Calu3 (cell line): Measurements from ENCODE around the gene FAM98C. TPM values are rescaled to one million over a fixed set of nuclear protein-coding genes. Genes with fewer than 3 reads are reported as not detected.

Experiments used
- BruUV-seq: library from RNA; stranded (reverse); fragments of 400-500 nt; replicated peaks from 2 replicates; lab custom pipeline; 2021; lab: Mats Ljungman, UMichigan
- CTCF ChIA-PET: fragments of 300-600 bp; sonication (Branson Sonifier 250); formaldehyde crosslinking; loops from one replicate; lab custom pipeline; 2022; ENCODE audit warnings: antibody characterized with exemption; lab: Charles Lee
- DNase-seq: peaks from one replicate; pipeline ENCODE4 v3.0.0; 2022
- H3K27ac Mint-ChIP-seq: one replicate; pipeline ENCODE4 v1.8.0; 2022; ENCODE audit warnings: mixed read lengths; ENCODE audit not compliant: unreplicated experiment
- H3K27me3 Mint-ChIP-seq: one replicate; pipeline ENCODE4 v1.8.0; 2022; ENCODE audit warnings: mixed read lengths; ENCODE audit not compliant: unreplicated experiment
- H3K36me3 Mint-ChIP-seq: one replicate; pipeline ENCODE4 v1.8.0; 2022; ENCODE audit warnings: mild to moderate bottlenecking, moderate library complexity, mixed read lengths; ENCODE audit not compliant: insufficient read depth, unreplicated experiment
- H3K4me1 Mint-ChIP-seq: one replicate; pipeline ENCODE4 v1.8.0; 2022; ENCODE audit warnings: mild to moderate bottlenecking, low read depth, mixed read lengths; ENCODE audit not compliant: unreplicated experiment
- H3K4me3 Mint-ChIP-seq: one replicate; pipeline ENCODE4 v1.8.0; 2022; ENCODE audit warnings: mild to moderate bottlenecking, low read depth, moderate library complexity, mixed read lengths; ENCODE audit not compliant: unreplicated experiment
- H3K9me3 Mint-ChIP-seq: one replicate; pipeline ENCODE4 v1.8.0; 2022; ENCODE audit warnings: low read depth, mixed read lengths; ENCODE audit not compliant: unreplicated experiment
- intact Hi-C: fragments of 100-400 bp; cut with micrococcal nuclease; formaldehyde crosslinking; loops from one replicate; pipeline ENCODE4 v1.10.0; 2022; ENCODE audit not compliant: unreplicated experiment
- total RNA-seq: library from RNA; stranded (reverse); gene quantifications from 2 replicates; pipeline ENCODE4 v1.2.3, GENCODE V29; 2022
- TF ChIP-seq, protein P1 (sequence below): fragments of 200-600 bp; IDR thresholded peaks from one replicate; pipeline ENCODE4 v1.8.0; 2022; ENCODE audit warnings: antibody characterized with exemption; ENCODE audit not compliant: unreplicated experiment

Gene FAM98C
- total RNA-seq, 1 experiment from 2014 or later, result 31.4 TPM

DNA sequence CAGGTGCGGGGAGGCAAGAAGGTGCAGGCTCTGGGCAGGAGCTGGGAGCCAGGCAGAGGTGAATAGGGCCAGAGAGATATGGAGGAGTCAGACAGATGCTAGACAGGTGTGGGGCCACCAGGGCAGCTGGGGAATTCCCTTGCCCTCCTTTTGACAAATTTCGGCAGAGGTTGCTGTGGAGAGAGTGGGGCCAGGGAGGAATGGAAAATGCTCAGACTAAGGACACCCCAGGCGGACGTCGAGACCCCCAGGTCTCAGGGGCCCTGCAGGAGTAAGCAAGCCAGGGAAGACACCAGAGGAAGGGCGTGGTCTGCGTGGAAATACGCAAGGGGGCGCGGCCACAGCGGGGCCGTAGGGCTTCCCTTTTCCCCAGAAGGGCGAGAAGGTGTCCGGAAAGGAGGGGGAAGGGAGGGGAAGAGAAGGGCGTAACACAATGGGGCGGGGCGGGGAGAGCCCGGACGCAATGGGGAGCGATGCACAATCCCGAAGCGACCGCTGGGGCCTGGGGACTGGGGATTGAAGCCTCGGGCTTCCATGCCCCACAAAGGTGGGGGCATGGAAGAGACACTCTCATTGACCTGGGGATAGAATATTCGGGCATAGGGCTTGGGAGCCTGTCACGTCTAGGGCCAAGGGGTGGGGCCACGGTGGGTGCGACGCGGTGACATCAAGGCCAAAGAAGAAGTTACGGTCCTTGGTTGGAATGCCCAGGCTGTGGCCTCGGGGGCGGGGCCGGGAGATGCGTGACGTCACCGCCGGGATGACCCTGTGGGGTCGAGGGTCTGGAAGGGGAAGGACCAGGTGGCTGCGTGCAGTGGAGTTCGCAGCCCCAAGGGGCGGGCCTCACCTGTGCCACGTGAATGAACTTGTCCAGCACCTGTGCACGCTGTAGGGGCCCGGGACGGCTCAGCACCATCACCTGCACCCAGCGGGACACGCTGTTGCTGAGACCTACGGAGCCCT, 14.9 kb downstream of the FAM98C start:
- Mint-ChIP-seq H3K9me3 (no peaks in the 10 kb centered on the region), H3K4me3 (peak overlapping the region; percentile 72), H3K27me3 (peaks cover 50% of the 10 kb centered on the region), H3K27ac (no peak overlapping the region), H3K4me1 (peaks cover 23% of the 10 kb centered on the region), H3K36me3 (peaks cover 7% of the 10 kb centered on the region)
- CTCF ChIA-PET, result interaction anchor here (0.6 kb wide), 1 partner anchor 191 kb away, joined by 3 read pairs; no protein-coding TSS in a partner anchor
- intact Hi-C loops, result no loop called here
- no TSS peak for BruUV-seq
- TF ChIP-seq, protein P1, sequence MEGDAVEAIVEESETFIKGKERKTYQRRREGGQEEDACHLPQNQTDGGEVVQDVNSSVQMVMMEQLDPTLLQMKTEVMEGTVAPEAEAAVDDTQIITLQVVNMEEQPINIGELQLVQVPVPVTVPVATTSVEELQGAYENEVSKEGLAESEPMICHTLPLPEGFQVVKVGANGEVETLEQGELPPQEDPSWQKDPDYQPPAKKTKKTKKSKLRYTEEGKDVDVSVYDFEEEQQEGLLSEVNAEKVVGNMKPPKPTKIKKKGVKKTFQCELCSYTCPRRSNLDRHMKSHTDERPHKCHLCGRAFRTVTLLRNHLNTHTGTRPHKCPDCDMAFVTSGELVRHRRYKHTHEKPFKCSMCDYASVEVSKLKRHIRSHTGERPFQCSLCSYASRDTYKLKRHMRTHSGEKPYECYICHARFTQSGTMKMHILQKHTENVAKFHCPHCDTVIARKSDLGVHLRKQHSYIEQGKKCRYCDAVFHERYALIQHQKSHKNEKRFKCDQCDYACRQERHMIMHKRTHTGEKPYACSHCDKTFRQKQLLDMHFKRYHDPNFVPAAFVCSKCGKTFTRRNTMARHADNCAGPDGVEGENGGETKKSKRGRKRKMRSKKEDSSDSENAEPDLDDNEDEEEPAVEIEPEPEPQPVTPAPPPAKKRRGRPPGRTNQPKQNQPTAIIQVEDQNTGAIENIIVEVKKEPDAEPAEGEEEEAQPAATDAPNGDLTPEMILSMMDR, result no peak
- DNase-seq, result peak; percentile 57

DNA sequence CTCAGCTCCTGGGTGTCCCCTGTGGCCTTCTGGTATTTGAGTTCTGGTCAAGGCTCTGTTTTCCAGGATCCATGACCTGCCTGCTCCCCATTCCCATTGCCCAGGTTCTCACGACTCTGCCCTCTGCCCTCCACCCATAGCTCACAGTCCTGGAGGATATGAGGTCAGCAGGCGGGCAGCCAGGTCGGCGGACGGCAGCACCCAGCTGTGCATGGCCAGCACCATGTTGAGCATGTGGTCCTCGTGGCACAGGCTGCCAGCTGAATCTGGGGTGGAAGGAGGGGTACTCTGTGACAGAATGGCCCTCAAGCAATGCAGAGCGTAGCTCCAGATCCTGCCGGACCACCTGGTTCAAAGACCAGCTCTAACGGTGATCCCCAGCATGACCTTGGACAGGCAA, 18.0 kb downstream of the FAM98C start:
- DNase-seq, result no peak
- H3K27ac Mint-ChIP-seq, result no peak overlapping the region
- H3K36me3 Mint-ChIP-seq, result peaks cover 7% of the 10 kb centered on the region
- H3K9me3 Mint-ChIP-seq, result no peaks in the 10 kb centered on the region
- intact Hi-C loops, result no loop called here
- H3K4me1 Mint-ChIP-seq, result peaks cover 23% of the 10 kb centered on the region
- no peak overlapping the region for H3K4me3 Mint-ChIP-seq
- H3K27me3 Mint-ChIP-seq, result peaks cover 62% of the 10 kb centered on the region
- CTCF ChIA-PET, result no interaction called here
- TF ChIP-seq, protein P1, result no peak
- no TSS peak for BruUV-seq

DNA sequence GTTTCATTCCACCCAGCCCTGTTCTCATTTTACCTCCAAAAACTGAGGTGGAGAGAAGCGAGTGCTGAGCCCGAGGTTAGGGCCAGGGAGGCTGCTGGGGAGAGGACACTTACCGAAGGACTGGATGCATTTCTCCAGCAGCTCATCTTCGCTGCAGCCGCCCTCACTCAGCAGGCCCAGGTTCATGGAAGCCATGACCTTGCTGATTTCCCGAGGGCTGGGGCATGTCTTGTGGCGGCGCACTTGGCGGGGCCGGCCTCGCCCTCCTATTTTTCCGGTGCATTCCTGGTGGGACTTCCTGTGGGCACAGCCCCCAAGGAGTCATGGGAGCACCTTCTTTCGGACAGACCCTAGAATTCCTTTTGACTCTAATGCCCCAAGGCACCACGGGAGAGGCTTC, 19.0 kb downstream of the FAM98C start:
- intact Hi-C loops, result no loop called here
- H3K27ac Mint-ChIP-seq, result no peak overlapping the region
- CTCF ChIA-PET, result no interaction called here

DNA sequence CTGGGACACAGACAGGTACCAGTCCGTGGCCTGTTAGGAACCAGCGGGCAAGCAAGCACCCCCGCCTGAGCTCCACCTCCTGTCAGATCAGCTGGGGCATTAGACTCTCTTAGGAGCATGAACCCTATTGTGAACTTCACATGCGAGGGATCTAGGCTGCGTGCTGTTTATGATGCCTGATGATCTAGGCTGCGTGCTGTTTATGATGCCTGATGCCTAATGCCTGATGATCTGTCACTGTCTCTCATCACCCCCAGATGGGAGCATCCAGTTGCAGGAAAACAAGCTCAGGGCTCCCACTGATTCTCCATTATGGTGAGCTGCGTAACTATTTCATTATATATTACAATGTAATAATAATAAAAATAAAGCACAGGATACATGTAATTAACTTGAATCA, 19.5 kb downstream of the FAM98C start:
- Mint-ChIP-seq H3K27ac (no peak overlapping the region), H3K4me1 (peaks cover 15% of the 10 kb centered on the region), H3K36me3 (peaks cover 7% of the 10 kb centered on the region), H3K4me3 (no peak overlapping the region), H3K9me3 (no peaks in the 10 kb centered on the region), H3K27me3 (peaks cover 61% of the 10 kb centered on the region)
- DNase-seq, result no peak
- intact Hi-C loops, result no loop called here
- BruUV-seq, result no TSS peak
- TF ChIP-seq, protein P1, result no peak
- CTCF ChIA-PET, result interaction anchor here (0.6 kb wide), 1 partner anchor 208 kb away, joined by 4 read pairs; no protein-coding TSS in a partner anchor

More for the DNA sequence above, 19.0 kb downstream of the FAM98C start:
- peaks cover 7% of the 10 kb centered on the region for H3K36me3 Mint-ChIP-seq
- H3K27me3 Mint-ChIP-seq, result peaks cover 67% of the 10 kb centered on the region
- H3K4me1 Mint-ChIP-seq, result peaks cover 21% of the 10 kb centered on the region
- DNase-seq, result no peak
- TF ChIP-seq, protein P1, result no peak
- H3K9me3 Mint-ChIP-seq, result no peaks in the 10 kb centered on the region
- BruUV-seq, result no TSS peak
- H3K4me3 Mint-ChIP-seq, result no peak overlapping the region
